ENCODE results near the gene ANXA1. TPM values are rescaled to one million over a fixed set of nuclear protein-coding genes. Genes with fewer than 3 reads are reported as not detected.

Gene ANXA1
- total and polyA plus RNA-seq, 2 of the 13 experiments (the other 11 are each of a cell fraction or from before 2014, with no cell fraction given) = 0.15 to 0.20 TPM

- no peak overlapping the region for H3K27ac ChIP-seq (ENCODE audit: extremely low read length, insufficient read depth, low read length)
- in situ Hi-C loops (cut with HindIII; ENCODE audit: extremely low pct_ligation_motif_present, low pct_unique_long_range_greater_than_20kb) = no loop called here
These were observed 26.0 kb upstream of the ANXA1 start for GRCh38 chr9:73125651-73126050.

More at GRCh38 chr9:73125651-73126050, 26.0 kb upstream of the ANXA1 start:
- H3K36me3 ChIP-seq (replicated peaks in 1 of 2; ENCODE audit: control insufficient read depth in 1 of 2, insufficient read depth in 2 of 2, low read length in 2 of 2) = no peaks in the 10 kb centered on the region
- FAIRE-seq = no peak
- WGBS (ENCODE audit: low lambda C conversion rate) = 0% methylated on average over 1 of the region's 1 CpG
- H3K4me1 ChIP-seq (ENCODE audit: insufficient read depth, low read length) = no peaks in the 10 kb centered on the region
- TF ChIP-seq ELF3 (CRISPR knock-in tag; IDR thresholded peaks at IDR 0.05) (no peak), ZBTB38 (CRISPR knock-in tag; IDR thresholded peaks at IDR 0.05) (no peak), KMT2B (CRISPR knock-in tag; IDR thresholded peaks at IDR 0.05) (no peak), KLF6 (CRISPR knock-in tag; IDR thresholded peaks at IDR 0.05) (no peak), SP4 (CRISPR knock-in tag; IDR thresholded peaks at IDR 0.05) (no peak), PCBP2 (optimal IDR thresholded peaks at IDR 0.05; ENCODE audit: low read depth, low read length, poor library complexity, severe bottlenecking) (no peak), KDM6A (CRISPR knock-in tag; IDR thresholded peaks at IDR 0.05; ENCODE audit: low read depth) (no peak), KDM3A (CRISPR knock-in tag; IDR thresholded peaks at IDR 0.05; ENCODE audit: low read depth) (no peak), ETS1 (CRISPR knock-in tag; IDR thresholded peaks at IDR 0.05) (no peak), STAT5B (CRISPR knock-in tag; IDR thresholded peaks at IDR 0.05) (no peak), ZFAT (CRISPR knock-in tag; conservative IDR thresholded peaks at IDR 0.05) (no peak), HES4 (CRISPR knock-in tag; IDR thresholded peaks at IDR 0.05; ENCODE audit: borderline replicate concordance) (no peak), ZBTB40 (IDR thresholded peaks at IDR 0.05) (no peak), ZBTB40 (CRISPR knock-in tag; IDR thresholded peaks at IDR 0.05) (no peak), ZNF709 (CRISPR knock-in tag; IDR thresholded peaks at IDR 0.05) (no peak), ZKSCAN5 (CRISPR knock-in tag; IDR thresholded peaks at IDR 0.05) (no peak)
- BruUV-seq (replicated peaks) = no TSS peak
- H3K79me2 ChIP-seq (ENCODE audit: insufficient read depth, low read length) = no peaks in the 10 kb centered on the region
- H3K4me2 ChIP-seq (ENCODE audit: low read depth, low read length) = no peak overlapping the region
- no peak overlapping the region for H3K4me3 ChIP-seq (replicated peaks in 1 of 3; ENCODE audit: insufficient read depth in 1 of 3, low read depth in 2 of 3, low read length in 3 of 3)
- no peaks in the 10 kb centered on the region for H3K9me3 ChIP-seq (ENCODE audit: low read length)
- intact Hi-C loops (cut with micrococcal nuclease; ENCODE audit: unreplicated experiment) = no loop called here
- ChIA-PET CTCF (ENCODE audit: low intra/inter-chr PET ratio, low total read pairs) (no interaction called here), POLR2A (no interaction called here)
- no peaks in the 10 kb centered on the region for H3K27me3 ChIP-seq (ENCODE audit: control insufficient read depth in 1 of 2, insufficient read depth in 2 of 2, low read length in 2 of 2)
- no peak overlapping the region for H3K9ac ChIP-seq (ENCODE audit: insufficient read depth, low read depth, low read length)
- DNase-seq (ENCODE audit: low spot score) = no peak
- H4K20me1 ChIP-seq (ENCODE audit: insufficient read depth, low read length) = no peaks in the 10 kb centered on the region
- no peak for ATAC-seq
- H2AFZ ChIP-seq (ENCODE audit: low read length) = no peak overlapping the region
